Lower leg skin (tissue), 3 donors: ENCODE results near the gene RLN3.

Experiments used
- CTCF ChIP-seq, 3 donors: fragments of 450-650 bp; IDR thresholded peaks; one replicate each; pipeline ENCODE4 v1.5.1; 2016; ENCODE audit warnings: antibody characterized with exemption in 3 of 3, mild to moderate bottlenecking in 3 of 3, moderate library complexity in 2 of 3
- POLR2A ChIP-seq, 2 donors: fragments of 450-650 bp; IDR thresholded peaks; one replicate each; pipeline ENCODE4 v1.6.1; 2016 to 2017; ENCODE audit warnings: antibody characterized with exemption in 2 of 2, mild to moderate bottlenecking in 1 of 2, moderate library complexity in 1 of 2

GRCh38 chr19:14054721-14055120, 26.8 kb downstream of the RLN3 start:
- no peak for TF ChIP-seq CTCF (IDR thresholded peaks at IDR 0.05)
- no peak for TF ChIP-seq POLR2A (IDR thresholded peaks at IDR 0.05)
